GM18907 (cell line): ENCODE data around the gene CH25H.
A peak's percentile ranks its signal among the peaks of the same experiment; 100 is the strongest.
"Not testable (repeated sequence)": the region's sequence is repeated elsewhere in the genome, so short reads cannot be mapped to it uniquely, and the experiment has no call there.

Experiments used
- ATAC-seq: cut with Tn5 transposase; IDR thresholded peaks from one replicate; pipeline ENCODE4 v1.9.1; 2021; ENCODE audit warnings: mild to moderate bottlenecking, moderate library complexity; ENCODE audit not compliant: unreplicated experiment

CH25H gene

DNA sequence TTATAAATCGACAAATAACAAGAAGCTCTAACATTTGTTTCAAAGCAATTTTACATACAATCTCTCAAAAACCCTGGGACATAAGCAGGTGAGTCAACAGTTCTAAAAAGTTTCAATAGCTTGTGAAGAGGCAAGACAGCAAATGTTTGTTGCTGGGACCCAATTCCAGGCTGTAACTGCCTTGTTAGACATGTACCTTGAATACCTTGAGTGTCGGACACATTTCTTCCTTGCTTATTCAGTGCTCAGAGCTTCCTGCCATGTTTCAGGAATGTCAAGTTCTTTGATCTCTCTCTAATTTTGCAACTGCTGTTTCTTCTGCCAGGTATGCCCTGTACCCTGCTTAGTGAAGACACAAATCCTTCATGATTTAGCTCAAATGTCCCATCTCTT, 5.1 kb downstream of the CH25H start:
- ATAC-seq, result no peak

DNA sequence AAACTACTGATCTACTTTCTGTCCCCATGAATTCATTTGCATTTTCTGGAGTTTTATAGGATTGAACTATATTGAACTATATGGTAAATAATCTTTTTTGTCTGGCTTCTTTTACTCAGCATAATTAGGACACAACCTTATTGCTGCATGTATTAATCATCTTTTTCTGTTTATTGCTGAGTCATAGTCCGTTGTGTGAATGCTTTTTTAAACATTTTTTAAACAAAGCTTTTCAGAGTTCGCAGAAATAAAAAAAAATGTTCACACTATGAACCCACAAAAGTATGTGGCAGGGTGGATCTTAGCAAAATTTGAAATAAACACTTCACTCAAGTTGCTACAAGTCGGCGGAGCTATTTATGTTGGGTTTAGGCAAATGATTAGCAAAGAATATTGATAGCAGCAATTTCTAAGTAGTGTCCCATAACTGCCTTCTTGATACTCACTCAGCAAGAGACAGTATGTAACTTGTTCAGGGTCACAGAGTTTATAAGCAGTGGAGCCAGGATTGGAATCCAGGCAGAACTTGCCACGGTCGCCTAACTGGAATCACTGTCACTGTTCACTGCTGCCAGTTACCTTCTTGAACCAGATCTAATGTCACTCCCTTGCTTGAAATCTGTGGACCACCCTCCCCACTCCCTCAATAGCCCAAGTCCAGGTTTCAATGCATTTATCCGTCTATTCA, 5.6 kb downstream of the CH25H start:
- ATAC-seq, result no peak

- no peak for ATAC-seq
These were observed 9.6 kb downstream of the CH25H start for GRCh38 chr10:89197473-89197872.

DNA sequence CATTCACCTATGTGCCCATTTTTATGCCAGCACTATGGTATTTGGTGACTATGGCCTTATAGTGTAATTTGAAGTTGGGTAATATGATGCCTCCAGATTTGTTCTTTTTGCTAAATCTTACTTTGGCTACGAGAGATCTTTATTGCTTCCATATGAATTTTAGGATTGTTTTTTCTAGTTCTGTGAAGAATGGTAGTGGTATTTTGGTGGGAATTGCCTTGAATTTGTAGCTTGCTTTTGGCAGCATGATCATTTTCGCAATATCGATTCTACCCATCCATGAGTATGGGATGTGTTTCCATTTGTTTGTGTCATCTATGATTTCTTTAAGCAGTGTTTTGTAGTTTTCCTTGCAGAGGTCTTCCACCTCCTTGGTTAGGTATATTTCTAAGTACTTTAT, 15.8 kb downstream of the CH25H start:
- ATAC-seq, result not testable (repeated sequence)

DNA sequence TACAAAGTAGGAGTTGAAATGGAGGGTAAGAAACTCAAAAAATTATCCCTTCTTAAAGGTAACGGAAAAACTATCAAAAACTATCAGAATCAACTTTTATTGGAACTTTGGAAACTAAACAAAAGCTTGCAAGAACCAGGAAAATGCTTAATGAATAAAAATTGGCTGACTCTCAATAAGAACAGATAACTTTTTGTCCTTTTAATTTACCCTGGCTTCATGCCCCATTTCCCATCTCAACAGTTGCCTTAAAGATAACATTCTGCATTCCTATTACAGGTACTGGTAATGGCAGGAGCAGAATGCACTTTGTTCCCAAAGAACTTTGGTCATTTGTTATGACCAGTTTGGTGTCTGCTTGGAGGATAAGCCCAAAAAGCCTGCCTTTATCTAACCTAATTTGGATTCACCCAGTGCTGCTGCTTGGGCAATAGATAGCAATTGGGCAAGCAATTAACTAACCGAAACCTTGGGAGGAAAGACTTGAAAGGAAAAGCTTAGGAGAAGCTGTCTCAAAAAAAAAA, 17.8 kb downstream of the CH25H start:
- no peak for ATAC-seq

DNA sequence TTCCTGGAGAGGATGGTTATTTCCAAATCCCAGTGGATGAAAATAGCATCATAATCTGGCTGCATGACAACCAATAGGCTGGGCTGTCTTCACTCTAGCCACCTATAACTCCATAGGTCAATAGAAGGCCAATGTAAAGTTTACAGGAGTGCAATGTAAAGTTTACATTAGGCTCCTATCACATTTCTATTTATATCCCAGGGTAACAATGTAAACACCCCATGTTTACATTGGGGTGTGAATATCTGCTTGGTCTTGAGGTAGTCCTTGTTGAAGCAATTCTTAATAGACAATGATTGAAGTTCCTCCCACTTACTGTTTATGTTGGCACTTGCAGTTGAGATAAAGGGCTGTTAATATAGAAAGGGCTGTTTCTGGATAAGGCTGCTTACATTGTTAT, 21.5 kb downstream of the CH25H start:
- no peak for ATAC-seq

DNA sequence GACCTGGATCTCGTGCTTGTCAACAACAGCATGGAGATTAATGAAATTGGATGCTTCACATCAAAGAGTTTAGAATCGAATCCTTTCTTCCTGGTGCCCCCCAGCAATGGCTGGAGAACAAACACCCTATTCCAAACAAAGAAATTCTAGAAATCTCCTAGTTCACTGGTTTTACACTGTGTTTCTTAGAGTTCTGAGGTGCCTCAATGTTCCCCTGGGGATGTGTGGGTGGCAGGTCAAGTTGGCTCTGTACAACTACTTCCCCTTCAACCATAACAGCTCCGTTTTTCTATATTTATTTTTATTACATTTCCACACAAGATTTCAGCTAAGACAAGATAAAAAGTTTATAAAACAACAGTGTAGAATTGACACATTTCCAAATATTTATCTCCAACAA, 22.5 kb downstream of the CH25H start:
- ATAC-seq, result no peak

- ATAC-seq, result no peak
These were observed 23.5 kb downstream of the CH25H start for GRCh38 chr10:89183571-89183970.

DNA sequence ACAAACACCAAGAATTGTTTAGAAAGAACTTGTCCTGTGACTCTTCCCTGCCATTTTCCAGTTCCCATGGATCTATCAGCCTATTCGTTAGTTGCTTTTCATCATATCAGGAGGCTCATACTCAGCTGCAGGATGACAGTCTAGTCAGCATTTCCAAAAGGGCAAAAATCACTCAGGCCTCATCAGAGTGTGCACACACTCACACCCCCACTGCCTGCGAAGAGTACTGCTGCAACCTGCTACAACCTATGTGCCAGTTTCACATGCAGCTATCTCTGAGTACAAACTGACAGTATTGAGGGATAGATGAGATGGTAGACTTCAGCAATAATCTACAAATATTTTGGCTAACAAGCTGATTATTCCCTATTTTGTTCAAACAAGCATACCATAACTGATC, 24.2 kb downstream of the CH25H start:
- ATAC-seq, result no peak

GRCh38 chr10:89175816-89176215, 31.3 kb downstream of the CH25H start:
- no peak for ATAC-seq

- ATAC-seq, result no peak
These were observed 34.0 kb downstream of the CH25H start for GRCh38 chr10:89173075-89173474.

DNA sequence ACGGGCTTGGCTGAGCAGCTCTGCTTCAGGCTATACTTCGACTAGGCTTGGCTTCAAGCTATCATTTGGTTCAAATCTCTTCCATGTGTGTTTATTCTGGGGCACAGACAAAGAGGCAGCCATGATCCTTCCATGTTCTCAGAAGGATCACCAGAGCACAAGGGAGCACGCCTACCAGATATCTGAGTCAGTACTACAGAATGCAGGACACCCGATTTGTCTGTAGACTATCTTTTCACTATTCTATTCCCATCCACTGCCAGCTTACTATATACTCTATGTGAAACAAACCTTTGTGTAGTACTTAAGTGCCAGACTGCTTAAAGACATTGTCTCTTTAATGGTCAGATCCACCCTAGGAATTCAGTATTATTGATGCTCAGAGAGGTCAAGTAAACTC, 35.1 kb downstream of the CH25H start:
- ATAC-seq, result no peak

GRCh38 chr10:89171263-89171872, 35.7 kb downstream of the CH25H start:
- no peak for ATAC-seq

DNA sequence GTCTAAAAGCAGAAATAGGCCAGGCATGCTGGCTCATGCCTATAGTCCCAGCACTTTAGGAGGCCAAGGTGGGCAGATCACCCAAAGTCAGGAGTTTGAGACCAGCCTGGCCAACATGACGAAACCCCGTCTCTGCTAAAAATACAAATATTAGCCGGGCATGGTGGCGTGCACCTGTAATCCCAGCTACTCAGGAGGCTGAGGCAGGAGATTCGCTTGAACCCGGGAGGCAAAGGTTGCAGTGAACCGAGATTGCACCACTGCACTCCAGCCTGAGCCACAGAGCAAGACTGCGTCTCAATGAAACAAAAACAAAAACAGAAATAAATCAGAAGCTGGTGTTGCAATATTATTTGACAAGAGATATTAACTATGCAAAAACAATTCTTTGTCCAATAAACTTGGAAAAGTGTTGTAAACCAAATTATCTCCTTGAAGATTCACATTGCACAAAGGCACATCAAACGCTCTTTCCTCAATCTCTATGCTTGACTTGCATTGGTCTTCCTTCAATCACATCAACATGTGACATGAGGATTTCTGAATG, 38.7 kb downstream of the CH25H start:
- ATAC-seq, result not testable (repeated sequence)

- ATAC-seq, result no peak
These were observed 39.2 kb downstream of the CH25H start for GRCh38 chr10:89167915-89168314.

GRCh38 chr10:89165923-89166322, 41.2 kb downstream of the CH25H start:
- no peak for ATAC-seq

DNA sequence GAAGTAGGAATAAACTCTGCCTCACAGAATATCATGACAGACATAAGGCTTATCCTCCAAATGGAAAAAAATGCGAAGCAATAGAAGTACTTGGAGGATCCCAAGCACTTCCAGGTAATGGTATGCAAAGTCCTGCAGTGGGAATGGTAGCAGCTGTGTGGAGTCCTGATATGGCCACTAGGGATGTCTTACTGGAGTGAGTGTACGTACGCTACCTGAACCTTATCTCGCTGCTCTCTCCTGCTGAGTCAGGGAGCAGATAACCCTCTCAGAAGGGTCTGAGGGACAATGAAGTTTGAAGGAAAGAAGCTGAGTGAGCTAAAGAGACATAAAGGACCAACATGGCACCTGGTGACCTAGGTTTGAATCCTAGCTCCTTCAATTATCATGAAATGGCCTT, 42.2 kb downstream of the CH25H start:
- ATAC-seq, result no peak

DNA sequence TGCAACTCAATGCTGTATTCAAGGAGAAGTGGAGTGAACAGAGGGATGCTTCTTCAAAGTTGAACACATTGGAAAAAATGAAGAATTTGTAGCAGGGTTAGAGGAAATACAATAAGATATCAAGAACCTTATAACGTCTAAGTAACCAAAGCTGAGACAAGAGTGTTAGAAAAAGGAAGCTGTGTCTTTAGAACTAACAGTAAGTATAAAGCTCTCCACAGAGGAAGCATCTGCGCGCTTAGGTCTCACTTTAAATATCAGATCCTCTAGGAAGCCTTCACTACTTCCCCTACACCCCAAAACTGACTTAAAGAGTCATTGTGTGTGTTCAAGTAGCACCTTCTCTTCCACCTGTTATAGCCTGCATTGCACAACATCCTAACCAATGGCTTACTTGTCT, 43.0 kb downstream of the CH25H start:
- peak; percentile 22 for ATAC-seq

- ATAC-seq, result peak; percentile 97
These were observed 43.7 kb downstream of the CH25H start for GRCh38 chr10:89163265-89163995.

DNA sequence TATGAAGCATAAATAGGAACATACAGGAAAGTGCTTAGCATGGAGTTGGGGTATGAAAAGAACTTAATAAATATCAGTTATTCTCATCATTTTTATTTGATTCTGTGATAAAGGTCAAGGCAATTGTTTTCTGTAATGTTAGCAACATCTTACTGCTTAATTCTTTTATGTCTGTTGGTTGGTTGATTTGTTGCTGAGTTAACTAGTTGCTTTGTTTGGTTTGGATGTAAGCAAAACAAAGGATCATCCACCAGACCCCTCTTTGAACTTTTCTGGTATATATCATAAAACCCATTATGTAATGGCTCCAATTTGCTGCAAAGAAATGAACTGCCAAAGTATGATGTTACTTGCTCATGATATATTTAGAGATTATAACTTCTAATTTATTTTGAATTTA, 44.5 kb downstream of the CH25H start:
- no peak for ATAC-seq

GRCh38 chr10:89160339-89160738, 46.8 kb downstream of the CH25H start:
- no peak for ATAC-seq

DNA sequence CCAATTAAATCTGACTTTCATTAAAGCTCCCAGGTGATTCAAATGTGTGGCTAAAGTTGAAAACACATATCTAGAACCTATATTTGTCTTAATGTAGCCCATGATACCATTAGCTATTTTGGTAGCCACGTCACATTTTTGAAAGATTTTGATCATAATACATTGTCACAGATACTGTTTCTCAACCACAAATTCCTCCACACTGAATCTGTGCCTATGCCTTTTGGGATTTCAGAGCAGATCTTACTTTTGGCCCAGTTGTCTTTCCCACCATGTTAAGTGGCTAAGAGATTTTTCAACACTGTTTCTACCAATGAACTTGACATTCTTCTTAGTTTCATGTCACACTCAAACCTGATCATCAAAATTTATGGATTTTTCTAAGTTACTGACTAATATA, 47.4 kb downstream of the CH25H start:
- ATAC-seq, result no peak
